ENCODE results near the gene KCNN1. TPM values are rescaled to one million over a fixed set of nuclear protein-coding genes. Genes with fewer than 3 reads are reported as not detected.

Gene KCNN1
- total and polyA plus RNA-seq, 8 donors, result 0.06 to 2.8 (median 2.1) TPM

DNA sequence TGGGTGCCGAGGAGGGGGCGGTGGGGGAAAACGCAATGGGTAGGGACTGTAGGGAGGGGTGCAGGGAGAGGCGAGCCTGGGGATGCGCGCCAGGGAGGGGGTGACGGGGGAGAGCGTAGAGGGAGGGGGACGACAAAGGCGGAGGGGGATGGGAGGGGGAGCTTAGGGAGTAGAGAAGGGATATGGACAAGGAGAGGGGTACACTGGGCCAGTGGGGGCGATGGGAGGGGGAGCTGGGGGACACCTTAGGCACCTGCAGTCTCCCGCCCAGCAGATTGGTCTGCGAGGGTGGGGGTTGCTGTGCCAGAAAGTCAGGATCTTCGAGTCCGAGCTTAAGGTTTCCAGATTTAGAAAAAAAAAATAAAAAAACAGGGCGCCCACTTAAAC lies 18.4 kb upstream of the KCNN1 start:
- no peak for DNase-seq
- peak overlapping the region; percentile 57 to 68 for H3K4me3 ChIP-seq
- TF ChIP-seq CTCF (IDR thresholded peaks at IDR 0.05), result no peak
- no peak overlapping the region for H3K27ac ChIP-seq
- no peak for ATAC-seq
- H3K36me3 ChIP-seq, result peaks cover 0 to 10% of the 10 kb centered on the region in 2 donors
- H3K27me3 ChIP-seq, result peaks cover 45 to 54% of the 10 kb centered on the region in 2 donors
- H3K4me1 ChIP-seq, result peaks cover 9 to 58% of the 10 kb centered on the region in 2 donors
- intact Hi-C loops (cut with DNase I), result loop anchor here in 1 of 2 donors (10.0 kb wide), 1 partner anchor 106 kb away; no protein-coding TSS in a partner anchor
- no peaks in the 10 kb centered on the region for H3K9me3 ChIP-seq

- Histone ChIP-seq H3K4me1 (peaks cover 9 to 58% of the 10 kb centered on the region in 2 donors), H3K4me3 (peak overlapping the region in 1 of 2 donors; percentile 68)
Measured at GRCh38 chr19:17948931-17949930, 17.7 kb upstream of the KCNN1 start.

GRCh38 chr19:17949956-17950309 lies 17.0 kb upstream of the KCNN1 start:
- H3K9me3 ChIP-seq, result no peaks in the 10 kb centered on the region
- peaks cover 56 to 69% of the 10 kb centered on the region in 2 donors for H3K27me3 ChIP-seq
- TF ChIP-seq CTCF (IDR thresholded peaks at IDR 0.05), result no peak
- DNase-seq (no peak), ATAC-seq (no peak)
- H3K36me3 ChIP-seq, result no peaks in the 10 kb centered on the region
- no peak overlapping the region for H3K27ac ChIP-seq
- intact Hi-C loops (cut with DNase I), result loop anchor here in 1 of 2 donors (10.0 kb wide), 1 partner anchor 105 kb away; no protein-coding TSS in a partner anchor
- H3K4me3 ChIP-seq, result no peak overlapping the region
- H3K4me1 ChIP-seq, result peaks cover 9 to 58% of the 10 kb centered on the region in 2 donors

More at GRCh38 chr19:17948931-17949930, 17.7 kb upstream of the KCNN1 start:
- ATAC-seq, result no peak
- DNase-seq, result no peak
- intact Hi-C loops (cut with DNase I), result loop anchor here in 1 of 2 donors (10.0 kb wide), 1 partner anchor 106 kb away; no protein-coding TSS in a partner anchor
- TF ChIP-seq CTCF (IDR thresholded peaks at IDR 0.05), result no peak
- Histone ChIP-seq H3K36me3 (peaks cover 0 to 3% of the 10 kb centered on the region in 2 donors), H3K27me3 (peaks cover 52 to 62% of the 10 kb centered on the region in 2 donors), H3K9me3 (no peaks in the 10 kb centered on the region), H3K27ac (no peak overlapping the region)

GRCh38 chr19:17950310-17951156 lies 16.4 kb upstream of the KCNN1 start:
- no peak for TF ChIP-seq CTCF (IDR thresholded peaks at IDR 0.05)
- DNase-seq (peak in 1 of 4 donors; percentile 58), ATAC-seq (no peak)
- Histone ChIP-seq H3K4me3 (no peak overlapping the region), H3K9me3 (no peaks in the 10 kb centered on the region), H3K27ac (no peak overlapping the region), H3K4me1 (peaks cover 9 to 58% of the 10 kb centered on the region in 2 donors), H3K27me3 (peaks cover 56 to 75% of the 10 kb centered on the region in 2 donors), H3K36me3 (no peaks in the 10 kb centered on the region)
- intact Hi-C loops (cut with DNase I), result no loop called here

Data from left lung (tissue), 10 donors.